Measurements from ENCODE around the gene PAGE3. TPM values are rescaled to one million over a fixed set of nuclear protein-coding genes. Genes with fewer than 3 reads are reported as not detected.

Gene PAGE3
- total and polyA plus RNA-seq, 9 of the 15 experiments (the other 6 are each of a cell fraction or from before 2014, with no cell fraction given) = not detected

DNA sequence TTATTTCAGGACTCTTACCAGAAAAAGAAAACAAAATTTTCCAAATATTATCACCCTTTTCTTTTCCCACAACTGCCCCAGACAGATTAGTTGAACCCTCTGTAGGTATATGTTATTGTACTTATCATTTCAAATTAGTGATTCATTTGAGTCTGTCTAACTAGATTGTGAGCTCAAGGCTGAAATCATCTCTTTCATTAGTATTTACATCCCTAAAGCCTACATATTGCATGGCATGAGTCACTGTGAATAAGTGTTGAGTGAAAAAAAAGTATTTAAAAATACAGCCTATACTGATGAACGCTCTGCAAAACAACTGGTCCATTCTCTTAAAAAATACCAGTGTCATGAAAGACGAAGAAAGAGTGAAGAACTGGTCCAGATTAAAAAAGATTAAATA, 3.9 kb downstream of the PAGE3 start (continued):
- TF ChIP-seq, protein P1, sequence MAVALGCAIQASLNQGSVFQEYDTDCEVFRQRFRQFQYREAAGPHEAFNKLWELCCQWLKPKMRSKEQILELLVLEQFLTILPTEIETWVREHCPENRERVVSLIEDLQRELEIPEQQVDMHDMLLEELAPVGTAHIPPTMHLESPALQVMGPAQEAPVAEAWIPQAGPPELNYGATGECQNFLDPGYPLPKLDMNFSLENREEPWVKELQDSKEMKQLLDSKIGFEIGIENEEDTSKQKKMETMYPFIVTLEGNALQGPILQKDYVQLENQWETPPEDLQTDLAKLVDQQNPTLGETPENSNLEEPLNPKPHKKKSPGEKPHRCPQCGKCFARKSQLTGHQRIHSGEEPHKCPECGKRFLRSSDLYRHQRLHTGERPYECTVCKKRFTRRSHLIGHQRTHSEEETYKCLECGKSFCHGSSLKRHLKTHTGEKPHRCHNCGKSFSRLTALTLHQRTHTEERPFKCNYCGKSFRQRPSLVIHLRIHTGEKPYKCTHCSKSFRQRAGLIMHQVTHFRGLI (CRISPR knock-in tag; IDR thresholded peaks at IDR 0.05) = no peak
- no peak for TF ChIP-seq HSF4 (CRISPR knock-in tag; IDR thresholded peaks at IDR 0.05; ENCODE audit: borderline replicate concordance)

DNA sequence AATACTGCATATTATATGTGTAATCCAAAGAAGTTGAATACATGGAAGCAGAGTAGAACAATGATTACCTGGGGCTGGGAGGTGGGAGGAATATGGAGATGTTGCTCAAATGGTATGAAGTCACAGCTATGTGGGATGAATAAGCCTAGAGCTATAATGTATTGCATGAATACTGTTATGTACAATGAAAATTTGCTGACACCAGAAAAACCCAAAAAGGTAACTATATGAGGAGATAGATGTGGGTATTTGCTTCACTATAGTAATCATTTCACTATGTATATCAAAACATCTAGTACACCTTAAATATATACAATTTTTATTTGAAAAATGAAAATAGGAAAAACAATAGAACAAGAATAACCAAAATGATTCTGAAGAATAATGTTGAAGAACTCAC, 11.2 kb downstream of the PAGE3 start:
- no peak for FAIRE-seq
- BruUV-seq (replicated peaks) = no TSS peak

More for the DNA sequence above, 11.2 kb downstream of the PAGE3 start:
- DNase-seq (ENCODE audit: extremely low read depth in 1 of 4, low spot score in 3 of 4) (no peak), ATAC-seq (no peak)
- Histone ChIP-seq H4K20me1 (replicated peaks; ENCODE audit: control insufficient read depth, insufficient read depth, low read length) (no peaks in the 10 kb centered on the region), H3K4me1 (replicated peaks in 1 of 2; ENCODE audit: control insufficient read depth in 2 of 2, insufficient read depth in 2 of 2, low read length in 2 of 2) (no peaks in the 10 kb centered on the region), H3K4me3 (no peak overlapping the region), H3K27ac (ENCODE audit: extremely low read depth, low read depth, low read length) (no peak overlapping the region), H3K4me2 (ENCODE audit: insufficient read depth, low read length) (no peak overlapping the region), H3K9me3 (replicated peaks; ENCODE audit: control insufficient read depth, insufficient read depth, low read depth, low read length) (no peaks in the 10 kb centered on the region), H3K9me1 (ENCODE audit: control insufficient read depth, insufficient read depth, low read length) (no peaks in the 10 kb centered on the region), H3K9ac (ENCODE audit: insufficient read depth in 1 of 2, low read depth in 2 of 2, low read length in 2 of 2) (no peak overlapping the region), H3K36me3 (ENCODE audit: control insufficient read depth, insufficient read depth, low read length) (no peaks in the 10 kb centered on the region), H3K27me3 (ENCODE audit: control insufficient read depth in 2 of 2, insufficient read depth in 2 of 2, low read length in 2 of 2) (no peaks in the 10 kb centered on the region), H2AFZ (ENCODE audit: low read depth, low read length) (no peak overlapping the region), H3K79me2 (ENCODE audit: control insufficient read depth, insufficient read depth, low read length) (no peaks in the 10 kb centered on the region)
- POLR2A ChIA-PET = no interaction called here
- intact Hi-C loops (cut with micrococcal nuclease) (no loop called here), in situ Hi-C loops (cut with MboI) (no loop called here)
- CTCF ChIA-PET (ENCODE audit: low intra/inter-chr PET ratio) = no interaction called here
- TF ChIP-seq ZNF316 (IDR thresholded peaks at IDR 0.05) (peak; percentile 52), DACH1 (IDR thresholded peaks at IDR 0.05; ENCODE audit: partially characterized antibody) (no peak)
